GM18505 (cell line): ENCODE measurements around the gene STEAP3.

ENCODE experiments used
- ATAC-seq: cut with Tn5 transposase; IDR thresholded peaks from one replicate; pipeline ENCODE4 v1.9.1; 2021; ENCODE audit not compliant: unreplicated experiment
- POLR2A ChIP-seq: IDR thresholded peaks from 4 replicates; pipeline ENCODE4 v1.6.1; 2011; ENCODE audit warnings: borderline replicate concordance; ENCODE audit not compliant: insufficient read depth, insufficient read length; ENCODE audit errors: extremely low read depth

STEAP3 gene

GRCh38 chr2:119242276-119243119 lies 18.9 kb downstream of the STEAP3 start:
- no peak for TF ChIP-seq POLR2A
- no peak for ATAC-seq

GRCh38 chr2:119243621-119244020 lies 20.0 kb downstream of the STEAP3 start:
- TF ChIP-seq POLR2A = no peak
- ATAC-seq = no peak

- no peak for TF ChIP-seq POLR2A
- ATAC-seq = no peak
Measured at GRCh38 chr2:119245076-119245840, 21.6 kb downstream of the STEAP3 start.

GRCh38 chr2:119245841-119246230 lies 22.2 kb downstream of the STEAP3 start:
- no peak for ATAC-seq
- TF ChIP-seq POLR2A = no peak

- TF ChIP-seq POLR2A = no peak
- no peak for ATAC-seq
Measured at GRCh38 chr2:119246884-119247843, 23.5 kb downstream of the STEAP3 start.

GRCh38 chr2:119247844-119248271 lies 24.2 kb downstream of the STEAP3 start:
- no peak for TF ChIP-seq POLR2A
- ATAC-seq = no peak

- ATAC-seq = no peak
- no peak for TF ChIP-seq POLR2A
Measured at GRCh38 chr2:119248311-119248710, 24.7 kb downstream of the STEAP3 start.

- ATAC-seq = no peak
- TF ChIP-seq POLR2A = no peak
Measured at GRCh38 chr2:119248751-119249150, 25.1 kb downstream of the STEAP3 start.

GRCh38 chr2:119249311-119249710 lies 25.7 kb downstream of the STEAP3 start:
- ATAC-seq = no peak

GRCh38 chr2:119249855-119250717 lies 26.5 kb downstream of the STEAP3 start:
- no peak for ATAC-seq
- TF ChIP-seq POLR2A = no peak

More at GRCh38 chr2:119249311-119249710, 25.7 kb downstream of the STEAP3 start:
- TF ChIP-seq POLR2A = no peak

- no peak for ATAC-seq
- no peak for TF ChIP-seq POLR2A
Measured at GRCh38 chr2:119250718-119251290, 27.2 kb downstream of the STEAP3 start.

GRCh38 chr2:119251652-119252051 lies 28.0 kb downstream of the STEAP3 start:
- no peak for ATAC-seq
- TF ChIP-seq POLR2A = no peak
